Activated CD4-positive, alpha-beta T cell treated with anti-CD3 and anti-CD28 coated beads, Interleukin-2, Interleukin-6, amounts not matched to agents 100 ng/mL and 50 ng/mL, durations not matched to agents 16 hours and 8 hours (primary cell): ENCODE data around the gene SEC16A.

Experiments used
- DNase-seq: peaks from one replicate; pipeline ENCODE4 v3.0.0-alpha.2; 2020

SEC16A gene

DNA sequence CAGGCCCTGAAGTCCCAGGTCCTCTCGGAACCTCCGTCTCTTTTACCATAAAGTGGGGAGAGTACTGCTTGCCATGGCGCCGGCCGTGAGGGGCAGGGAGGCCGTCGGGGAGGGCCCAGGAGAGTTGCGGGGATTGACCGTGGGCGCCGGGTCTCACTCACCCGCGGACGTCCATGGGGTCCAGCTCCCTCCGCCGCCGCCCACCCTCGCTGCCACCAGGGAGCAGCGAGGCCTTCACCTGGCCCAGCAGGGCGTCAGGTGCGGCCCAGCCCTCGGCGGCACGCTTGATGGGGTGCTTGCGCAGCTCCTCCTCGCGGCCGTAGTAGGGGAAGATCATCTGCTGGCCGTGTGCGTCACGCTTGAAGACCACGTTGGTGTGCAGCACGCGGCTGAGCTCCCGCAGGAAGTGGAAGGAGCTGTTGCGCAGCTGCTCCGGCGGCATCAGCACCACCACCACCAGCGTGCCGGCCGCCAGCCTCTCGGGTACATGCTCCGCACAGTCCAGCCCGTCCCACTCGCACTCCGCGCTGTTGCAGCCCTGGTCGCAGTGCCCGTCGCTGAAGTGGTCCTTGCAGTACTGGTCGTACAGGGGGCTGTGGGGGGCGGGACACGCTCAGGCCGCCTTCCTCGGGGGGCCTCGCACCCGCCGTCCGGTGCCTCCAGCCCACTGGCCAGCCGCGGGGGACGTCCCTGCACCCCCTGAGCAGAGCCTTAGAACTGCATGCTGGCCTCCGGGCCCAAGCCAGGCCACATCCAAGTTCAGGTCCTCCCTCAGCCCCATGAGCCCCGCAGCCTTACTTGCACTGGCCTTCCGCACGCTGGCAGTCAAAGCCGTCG, 21.9 kb upstream of the SEC16A start:
- DNase-seq, result no peak

DNA sequence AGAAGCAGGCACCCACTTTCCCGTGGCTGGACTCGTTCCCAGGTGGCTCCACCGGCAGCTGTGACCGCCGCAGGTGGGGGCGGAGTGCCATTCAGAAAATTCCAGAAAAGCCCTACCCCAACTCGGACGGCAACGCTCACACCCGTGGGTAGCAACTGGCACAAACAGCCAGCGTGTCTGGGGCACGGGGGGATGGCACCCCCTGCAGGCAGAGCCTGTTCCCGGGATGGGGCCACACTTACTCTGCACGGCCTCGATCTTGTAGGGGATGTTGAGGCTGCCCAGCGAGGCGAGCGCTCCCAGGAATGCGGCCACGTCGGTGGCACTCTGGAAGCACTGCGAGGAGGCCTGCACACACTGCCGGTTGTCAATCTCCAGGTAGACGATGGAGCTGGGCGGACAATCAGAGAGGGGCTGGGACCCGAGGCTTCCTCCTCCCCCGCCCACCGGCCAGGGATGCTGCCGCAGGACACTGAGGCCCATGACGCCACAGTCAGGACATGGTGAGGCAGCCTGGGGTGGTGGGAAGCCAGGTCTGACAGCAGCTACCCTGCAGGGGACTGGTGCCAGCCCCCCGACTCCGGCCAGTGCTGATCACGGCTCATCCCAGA, 20.2 kb upstream of the SEC16A start:
- no peak for DNase-seq

- no peak for DNase-seq
Observed at GRCh38 chr9:136502196-136502595, 19.4 kb upstream of the SEC16A start.

- no peak for DNase-seq
Observed at GRCh38 chr9:136501686-136502085, 18.8 kb upstream of the SEC16A start.

DNA sequence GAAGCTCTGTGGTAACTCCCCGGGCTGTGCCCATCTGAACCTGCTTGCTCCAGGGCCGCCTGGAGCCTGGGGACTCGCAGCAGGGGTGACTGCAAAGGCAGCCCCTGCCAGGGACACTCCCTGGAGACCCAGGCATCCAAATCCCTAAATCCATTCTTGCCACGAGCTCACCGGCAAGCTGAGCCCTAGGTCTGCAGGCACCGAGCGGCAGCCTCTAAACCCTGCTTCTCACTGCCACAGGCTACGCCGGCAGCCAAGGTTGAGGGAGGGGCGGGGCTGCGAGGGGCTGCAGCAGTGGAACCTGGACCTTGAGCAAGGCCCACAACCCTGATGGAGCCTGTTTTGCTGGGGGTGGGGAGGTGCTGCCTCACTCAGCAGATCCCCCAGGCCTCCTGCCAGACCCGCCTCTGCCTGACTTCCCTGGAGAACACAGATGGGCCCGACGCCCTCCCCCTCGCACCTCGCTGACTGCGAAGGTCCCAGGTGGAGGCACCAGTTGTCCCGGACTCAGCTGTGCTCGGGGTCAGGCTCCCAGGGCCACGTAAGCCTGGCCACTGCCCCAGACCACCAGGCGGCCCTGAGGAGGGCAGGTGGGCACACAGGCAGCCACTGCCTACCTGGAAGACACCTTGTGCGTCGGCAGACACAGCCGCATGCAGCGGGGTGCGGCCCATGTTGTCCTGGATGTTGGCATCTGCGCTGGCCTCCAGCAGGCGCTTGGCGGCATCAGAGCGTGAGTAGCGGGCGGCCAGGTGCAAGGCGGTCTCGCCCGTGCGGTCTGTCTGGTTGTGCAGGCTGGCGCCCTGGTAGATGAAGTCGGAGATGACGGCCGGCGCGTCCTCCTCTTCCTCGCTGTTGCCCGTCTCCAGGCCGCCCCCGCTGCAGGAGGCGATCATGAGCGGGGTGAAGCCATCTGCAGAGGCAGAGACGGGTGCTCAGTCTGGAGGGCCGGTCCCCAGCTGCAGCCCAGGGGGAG, 17.4 kb upstream of the SEC16A start:
- no peak for DNase-seq

DNA sequence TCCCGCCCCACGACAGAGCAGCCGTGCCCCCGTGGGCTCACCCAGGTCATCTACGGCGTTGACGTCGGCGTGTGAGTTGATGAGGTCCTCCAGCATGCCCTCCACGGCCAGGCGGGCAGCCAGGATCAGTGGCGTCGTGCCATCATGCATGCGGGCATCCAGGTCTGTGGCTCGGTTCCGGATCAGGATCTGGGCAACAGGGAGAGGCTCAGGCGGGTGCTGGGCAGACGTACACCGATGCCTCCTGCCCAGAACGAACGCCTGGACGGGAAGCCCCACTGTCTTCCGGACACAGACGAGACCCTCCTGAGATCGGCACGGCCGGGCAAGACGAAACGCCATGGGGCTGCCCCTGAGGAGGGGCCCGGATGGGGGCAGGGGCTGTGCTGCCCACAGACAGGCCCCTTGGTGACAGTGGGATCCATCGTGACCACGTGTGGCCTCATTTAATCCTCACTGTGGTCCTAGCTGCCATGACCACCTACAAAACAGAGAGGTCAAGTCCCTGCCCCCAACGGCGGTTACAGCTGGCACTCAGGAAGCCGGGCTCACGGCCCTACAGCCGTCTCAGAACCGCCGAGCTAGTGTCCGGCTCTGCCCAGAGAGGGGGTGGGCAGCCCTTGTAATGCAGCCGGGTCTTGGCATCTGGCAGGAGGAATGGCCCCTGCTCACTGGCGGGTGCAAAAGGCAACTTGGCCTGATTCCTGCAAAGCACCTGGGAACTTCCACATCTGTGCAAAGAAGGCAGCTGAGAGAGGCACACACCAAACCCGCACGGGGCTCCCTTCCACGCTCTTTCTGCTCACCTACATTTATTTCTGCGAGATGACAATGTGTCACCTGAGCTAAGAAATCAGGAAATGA, 16.5 kb upstream of the SEC16A start:
- no peak for DNase-seq

- DNase-seq, result no peak
Observed at GRCh38 chr9:136497916-136498695, 15.3 kb upstream of the SEC16A start.

- no peak for DNase-seq
Observed at GRCh38 chr9:136496801-136497620, 14.2 kb upstream of the SEC16A start.

DNA sequence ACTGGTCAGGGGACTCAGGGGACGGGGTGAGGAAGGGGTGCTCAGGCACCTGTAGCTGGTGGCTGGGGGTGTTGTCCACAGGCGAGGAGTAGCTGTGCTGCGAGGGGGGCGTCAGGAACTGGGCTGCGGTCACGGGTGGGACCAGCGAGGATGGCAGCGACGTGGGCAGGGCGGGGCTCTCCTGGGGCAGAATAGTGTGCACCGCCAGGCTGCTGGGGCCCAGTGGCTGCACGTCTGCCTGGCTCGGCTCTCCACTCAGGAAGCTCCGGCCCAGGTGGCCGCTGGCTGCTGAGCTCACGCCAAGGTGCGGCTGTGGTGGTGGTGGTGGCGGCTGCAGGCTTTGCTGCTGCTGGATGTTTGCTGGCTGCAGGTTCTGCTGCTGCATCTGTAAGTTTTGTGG, 13.3 kb upstream of the SEC16A start:
- no peak for DNase-seq

- DNase-seq, result no peak
Observed at GRCh38 chr9:136495238-136495800, 12.5 kb upstream of the SEC16A start.

DNA sequence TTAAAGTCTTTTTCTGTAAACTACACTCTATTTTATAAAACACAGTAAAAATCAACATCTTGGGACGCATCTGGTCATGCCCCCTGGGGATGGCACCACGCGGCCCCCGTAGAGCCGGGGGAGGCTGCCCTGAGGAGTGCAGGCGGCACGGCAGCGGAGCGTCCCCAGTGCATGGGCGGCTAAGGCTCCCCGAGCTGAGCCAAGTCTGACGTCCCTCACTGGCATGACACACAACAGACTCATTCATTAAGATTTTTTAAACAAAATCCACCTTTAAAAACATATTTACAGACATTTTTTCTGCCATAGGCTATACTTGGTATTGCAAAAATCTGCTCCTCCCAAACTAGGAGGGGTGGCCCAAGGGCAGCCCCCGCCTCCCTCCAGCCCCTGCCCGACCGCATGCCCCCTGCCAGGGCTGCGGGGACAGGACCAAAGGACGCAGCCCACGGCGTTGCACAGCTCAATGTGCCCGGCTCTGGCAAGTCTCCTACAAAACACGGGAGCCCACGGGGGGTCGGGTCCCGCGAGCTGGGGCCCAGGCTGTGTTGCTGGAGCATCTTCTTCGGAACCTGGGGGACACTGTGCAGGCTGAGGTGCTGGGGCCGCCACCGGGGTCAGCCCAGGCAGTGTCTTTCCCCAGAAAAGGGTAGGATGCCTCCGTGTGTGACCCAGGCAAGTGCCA, 11.8 kb upstream of the SEC16A start:
- no peak for DNase-seq

DNA sequence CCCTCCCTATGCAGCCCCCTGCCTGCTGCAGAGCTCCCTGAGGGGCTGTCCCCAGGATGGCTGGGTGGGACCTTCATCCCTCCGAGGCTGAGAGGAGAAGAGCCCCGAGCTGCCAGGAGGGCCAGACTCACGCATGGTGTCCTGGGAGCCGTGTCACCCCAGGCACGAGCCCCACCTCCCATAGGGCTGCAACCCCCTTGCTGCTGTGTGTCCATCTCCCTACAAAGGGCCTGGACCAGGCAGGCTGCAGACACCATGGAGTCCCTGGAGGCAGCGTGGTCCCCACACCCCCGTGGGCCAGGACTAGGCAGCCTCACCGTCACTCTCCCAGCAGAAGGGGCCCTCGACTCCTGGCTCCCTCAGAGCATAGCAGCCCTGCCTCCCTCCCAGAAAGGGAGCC, 11.2 kb upstream of the SEC16A start:
- no peak for DNase-seq

- no peak for DNase-seq
Observed at GRCh38 chr9:136493567-136493971, 10.7 kb upstream of the SEC16A start.

GRCh38 chr9:136492978-136493522, 10.2 kb upstream of the SEC16A start:
- no peak for DNase-seq

DNA sequence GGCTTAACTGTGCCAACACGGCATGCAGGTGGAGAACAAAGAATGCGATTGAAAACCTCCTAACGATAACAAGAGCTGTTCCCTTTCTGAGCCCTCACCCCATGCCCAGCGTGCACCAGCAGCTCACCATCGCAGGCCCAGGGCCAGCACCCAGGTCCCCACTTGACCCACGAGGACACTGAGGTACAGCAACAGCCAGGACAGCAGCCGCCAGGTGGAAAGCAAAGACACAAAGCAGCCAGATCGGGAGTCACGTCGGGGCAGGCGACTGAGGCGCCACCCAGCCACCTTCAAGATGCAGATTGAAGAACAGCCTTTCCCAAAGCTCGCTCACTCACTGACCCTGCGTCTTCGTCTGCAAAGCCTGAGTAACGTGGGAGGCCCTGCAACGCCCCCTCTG, 6.9 kb upstream of the SEC16A start:
- no peak for DNase-seq

GRCh38 chr9:136488247-136489214, 5.7 kb upstream of the SEC16A start:
- DNase-seq, result peak; percentile 73

GRCh38 chr9:136487672-136488071, 4.8 kb upstream of the SEC16A start:
- no peak for DNase-seq
